Measurements from ENCODE around the gene F2.

F2 gene

DNA sequence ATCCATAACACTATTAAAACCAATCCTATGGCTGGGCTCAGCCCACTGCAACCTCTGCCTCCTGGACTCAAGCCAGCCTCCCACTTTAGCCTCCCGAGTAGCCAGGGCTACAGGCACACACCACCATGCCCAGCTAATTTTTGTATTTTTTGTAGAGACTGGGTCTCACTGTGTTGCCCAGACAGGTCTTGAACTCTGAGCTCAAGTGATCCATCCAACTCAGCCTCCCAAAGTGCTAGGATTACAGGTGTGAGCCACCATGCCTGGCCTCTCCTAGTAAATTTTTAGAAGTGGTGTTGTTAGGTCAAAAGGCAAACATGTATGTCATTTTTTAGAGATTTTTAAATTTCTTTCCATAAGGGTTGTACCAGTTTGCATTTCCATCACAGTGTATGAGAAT is 14.2 kb downstream of the F2 start:
- in situ Hi-C loops (cut with MboI; ENCODE audit: low pct_unique_long_range_greater_than_20kb, low sequenced_read_pairs, unreplicated experiment), result no loop called here
- DNase-seq (ENCODE audit: low spot score), result no peak
- TF ChIP-seq, protein P1, sequence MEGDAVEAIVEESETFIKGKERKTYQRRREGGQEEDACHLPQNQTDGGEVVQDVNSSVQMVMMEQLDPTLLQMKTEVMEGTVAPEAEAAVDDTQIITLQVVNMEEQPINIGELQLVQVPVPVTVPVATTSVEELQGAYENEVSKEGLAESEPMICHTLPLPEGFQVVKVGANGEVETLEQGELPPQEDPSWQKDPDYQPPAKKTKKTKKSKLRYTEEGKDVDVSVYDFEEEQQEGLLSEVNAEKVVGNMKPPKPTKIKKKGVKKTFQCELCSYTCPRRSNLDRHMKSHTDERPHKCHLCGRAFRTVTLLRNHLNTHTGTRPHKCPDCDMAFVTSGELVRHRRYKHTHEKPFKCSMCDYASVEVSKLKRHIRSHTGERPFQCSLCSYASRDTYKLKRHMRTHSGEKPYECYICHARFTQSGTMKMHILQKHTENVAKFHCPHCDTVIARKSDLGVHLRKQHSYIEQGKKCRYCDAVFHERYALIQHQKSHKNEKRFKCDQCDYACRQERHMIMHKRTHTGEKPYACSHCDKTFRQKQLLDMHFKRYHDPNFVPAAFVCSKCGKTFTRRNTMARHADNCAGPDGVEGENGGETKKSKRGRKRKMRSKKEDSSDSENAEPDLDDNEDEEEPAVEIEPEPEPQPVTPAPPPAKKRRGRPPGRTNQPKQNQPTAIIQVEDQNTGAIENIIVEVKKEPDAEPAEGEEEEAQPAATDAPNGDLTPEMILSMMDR (IDR thresholded peaks at IDR 0.05; ENCODE audit: extremely low read depth, insufficient read depth, missing control alignments), result no peak

DNA sequence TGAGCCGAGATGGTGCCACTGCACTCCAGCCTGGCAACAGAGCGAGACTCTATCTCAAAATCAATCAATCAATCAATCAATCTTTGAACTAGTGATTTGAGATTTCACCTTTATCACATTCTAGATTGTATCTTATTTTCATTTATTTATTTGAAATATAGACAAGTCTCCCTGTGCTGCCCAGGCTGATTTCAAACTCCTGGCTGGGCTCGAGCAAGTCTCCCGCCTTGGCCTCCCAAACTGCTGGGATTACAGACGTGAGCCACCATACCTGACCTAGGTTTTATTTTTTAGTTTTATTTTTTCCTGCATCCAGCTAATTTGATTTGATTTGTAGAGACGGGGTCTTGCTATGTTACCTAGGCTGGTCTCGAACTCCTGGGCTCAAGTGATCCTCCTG is 17.1 kb downstream of the F2 start:
- DNase-seq (ENCODE audit: low spot score), result no peak
- TF ChIP-seq, protein P1 (IDR thresholded peaks at IDR 0.05; ENCODE audit: extremely low read depth, insufficient read depth, missing control alignments), result no peak
- in situ Hi-C loops (cut with MboI; ENCODE audit: low pct_unique_long_range_greater_than_20kb, low sequenced_read_pairs, unreplicated experiment), result no loop called here

DNA sequence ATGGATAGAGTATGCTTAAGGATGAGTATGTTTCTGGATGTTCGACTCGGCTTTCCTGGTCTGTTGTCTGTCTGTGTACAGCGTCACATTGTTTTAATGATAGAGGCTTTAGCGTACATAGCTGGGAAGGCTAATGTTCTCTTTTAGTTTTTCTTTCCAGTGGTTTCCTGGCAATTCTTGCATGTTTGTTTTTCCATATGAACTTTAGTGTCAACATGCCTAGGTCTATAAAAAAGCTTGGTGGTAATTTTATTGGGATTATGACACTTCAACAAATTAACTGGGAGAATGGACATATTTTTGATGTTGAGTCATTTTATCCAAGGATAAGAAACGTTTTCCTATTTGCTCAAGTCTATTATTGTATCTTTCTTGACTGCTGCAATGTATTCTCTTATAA is 17.6 kb downstream of the F2 start:
- DNase-seq (ENCODE audit: low spot score), result no peak
- in situ Hi-C loops (cut with MboI; ENCODE audit: low pct_unique_long_range_greater_than_20kb, low sequenced_read_pairs, unreplicated experiment), result no loop called here
- TF ChIP-seq, protein P1 (IDR thresholded peaks at IDR 0.05; ENCODE audit: extremely low read depth, insufficient read depth, missing control alignments), result no peak

DNA sequence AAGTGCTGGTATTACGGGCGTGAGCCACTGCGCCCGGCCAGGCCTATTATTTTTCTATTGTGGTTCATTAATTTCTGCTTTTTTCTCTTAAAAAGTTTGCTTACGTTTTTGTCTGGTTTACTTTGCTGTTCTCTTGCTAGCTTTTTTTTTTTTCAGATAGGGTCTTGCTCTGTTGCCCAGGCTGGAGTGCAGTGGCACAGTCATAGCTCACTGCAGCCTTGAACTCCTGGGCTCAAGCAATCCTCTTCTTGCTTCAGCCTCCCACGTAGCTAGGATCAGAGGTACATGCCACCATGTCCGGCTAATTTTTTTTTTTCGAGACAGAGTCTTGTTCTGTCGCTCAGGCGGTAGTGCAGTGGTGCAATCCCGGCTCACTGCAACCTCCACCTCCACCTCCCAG is 18.7 kb downstream of the F2 start:
- in situ Hi-C loops (cut with MboI; ENCODE audit: low pct_unique_long_range_greater_than_20kb, low sequenced_read_pairs, unreplicated experiment), result no loop called here
- no peak for DNase-seq (ENCODE audit: low spot score)
- TF ChIP-seq, protein P1 (IDR thresholded peaks at IDR 0.05; ENCODE audit: extremely low read depth, insufficient read depth, missing control alignments), result no peak

DNA sequence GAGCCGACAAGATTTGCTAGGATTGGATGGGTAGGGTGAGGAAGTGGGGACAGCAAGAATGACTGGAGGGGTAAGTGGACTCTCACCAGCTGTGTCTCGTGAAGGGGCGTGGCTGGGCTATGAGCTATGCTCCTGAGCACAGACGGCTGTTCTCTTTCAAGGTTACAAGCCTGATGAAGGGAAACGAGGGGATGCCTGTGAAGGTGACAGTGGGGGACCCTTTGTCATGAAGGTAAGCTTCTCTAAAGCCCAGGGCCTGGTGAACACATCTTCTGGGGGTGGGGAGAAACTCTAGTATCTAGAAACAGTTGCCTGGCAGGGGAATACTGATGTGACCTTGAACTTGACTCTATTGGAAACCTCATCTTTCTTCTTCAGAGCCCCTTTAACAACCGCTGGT is 19.9 kb downstream of the F2 start:
- TF ChIP-seq, protein P1 (IDR thresholded peaks at IDR 0.05; ENCODE audit: extremely low read depth, insufficient read depth, missing control alignments), result no peak
- no peak for DNase-seq (ENCODE audit: low spot score)
- in situ Hi-C loops (cut with MboI; ENCODE audit: low pct_unique_long_range_greater_than_20kb, low sequenced_read_pairs, unreplicated experiment), result no loop called here

DNA sequence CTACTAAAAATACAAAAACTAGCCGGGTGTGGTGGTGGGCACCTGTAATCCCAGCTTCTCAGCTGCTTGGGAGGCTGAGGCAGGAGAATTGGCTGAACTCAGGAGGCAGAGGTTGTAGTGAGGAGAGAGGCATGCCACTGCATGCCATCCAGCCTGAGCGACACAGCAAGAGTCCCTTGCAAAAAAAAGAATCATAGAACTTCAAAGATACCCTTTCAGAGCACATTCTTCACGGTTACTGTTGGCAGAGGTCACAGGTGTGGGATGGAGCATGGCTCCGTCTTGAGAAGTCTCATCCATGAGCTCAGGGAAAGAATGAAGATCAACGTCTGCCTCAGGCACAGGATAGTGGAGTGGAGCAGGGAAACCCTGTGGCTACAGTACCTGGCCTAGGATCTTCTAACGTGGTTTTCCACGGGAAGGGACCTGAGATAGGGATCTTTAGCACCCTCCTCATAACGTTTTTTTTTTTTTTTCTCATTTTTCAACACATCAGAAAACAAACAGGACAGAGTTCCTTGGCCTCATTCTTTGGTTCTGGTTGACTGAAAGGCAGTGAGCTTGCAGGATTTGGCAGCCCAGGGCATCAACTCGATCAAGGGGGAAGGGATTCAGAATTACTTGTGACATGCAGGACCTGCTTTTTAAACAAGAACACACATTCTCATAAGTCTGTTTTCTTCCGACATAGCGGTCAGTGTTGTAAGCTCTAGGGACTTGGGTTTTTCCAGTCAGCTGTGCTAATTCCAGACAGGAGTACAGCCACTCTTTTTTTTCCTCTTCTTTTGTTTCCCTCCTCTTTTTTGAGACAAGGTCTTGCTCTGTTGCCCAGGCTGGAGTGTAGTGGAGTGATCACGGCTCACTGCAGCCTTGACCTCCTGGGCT is 22.8 kb downstream of the F2 start:
- no peak for DNase-seq (ENCODE audit: low spot score)
- TF ChIP-seq, protein P1 (IDR thresholded peaks at IDR 0.05; ENCODE audit: extremely low read depth, insufficient read depth, missing control alignments), result no peak
- in situ Hi-C loops (cut with MboI; ENCODE audit: low pct_unique_long_range_greater_than_20kb, low sequenced_read_pairs, unreplicated experiment), result no loop called here
